Spinal cord (tissue), 10 donors: ENCODE data around the gene CLEC3B. TPM values are rescaled to one million over a fixed set of nuclear protein-coding genes. Genes with fewer than 3 reads are reported as not detected.

Experiments
- DNase-seq, 6 donors: peaks; one replicate each; pipeline versions ENCODE4 v3.0.0 to v3.0.0-alpha.2; 2013 to 2015; ENCODE audit warnings: low spot score in 6 of 6, low read depth in 4 of 6
- H3K27ac ChIP-seq: one replicate; pipeline ENCODE4 v1.5.1; 2013; ENCODE audit warnings: low read depth, low read length, control low read depth
- H3K27me3 ChIP-seq: one replicate; pipeline ENCODE4 v1.6.1; 2013; ENCODE audit warnings: low read length; ENCODE audit not compliant: control insufficient read depth, insufficient read depth
- H3K36me3 ChIP-seq: one replicate; pipeline ENCODE4 v1.6.1; 2013; ENCODE audit warnings: low read length; ENCODE audit not compliant: control insufficient read depth, insufficient read depth
- H3K4me1 ChIP-seq: one replicate; pipeline ENCODE4 v1.6.1; 2013; ENCODE audit warnings: low read length; ENCODE audit not compliant: control insufficient read depth, insufficient read depth
- H3K4me3 ChIP-seq: one replicate; pipeline ENCODE4 v1.5.1; 2013; ENCODE audit warnings: low read depth, low read length, control low read depth
- H3K9me3 ChIP-seq: one replicate; pipeline ENCODE4 v1.6.1; 2013; ENCODE audit warnings: low read length; ENCODE audit not compliant: control insufficient read depth, insufficient read depth
- WGBS: methylation state at CpG from one replicate; pipeline ENCODE4 v1.1.5; 2013; ENCODE audit warnings: missing lambda C conversion rate; ENCODE audit not compliant: insufficient coverage; 5-methylcytosine and 5-hydroxymethylcytosine counted together
- polyA plus RNA-seq, 2 donors: library from polyadenylated mRNA; unstranded; fragments of 120-200 nt; gene quantifications; one replicate each; pipeline ENCODE4 v1.2.1, GENCODE V29; 2013; ENCODE audit not compliant: insufficient read length in 2 of 2
- small RNA-seq: library from RNA; depleted of rRNA; stranded (forward); fragments of <200 nt; gene quantifications from one replicate; pipeline ENCODE3, GENCODE V24; 2014; ENCODE audit warnings: low replicate concordance
- total RNA-seq, 2 donors: library from RNA; depleted of rRNA in 1 of 2; stranded (reverse); fragments of 120-200 nt in 1 of 2; fragments of >200 nt in 1 of 2; gene quantifications; one replicate each; pipeline versions ENCODE4 v1.2.3 to v1.2.4, GENCODE V29; 2013 to 2014
- donor health status: healthy.

The CLEC3B gene
- total and polyA plus RNA-seq, 4 donors = 91.2 to 391 (median 138) TPM

GRCh38 chr3:45083023-45083422, 56.9 kb downstream of the CLEC3B start:
- Histone ChIP-seq H3K36me3 (no peaks in the 10 kb centered on the region), H3K27ac (no peak overlapping the region), H3K27me3 (no peaks in the 10 kb centered on the region), H3K4me3 (no peak overlapping the region), H3K4me1 (peaks cover 12% of the 10 kb centered on the region), H3K9me3 (no peaks in the 10 kb centered on the region)
- no peak for DNase-seq
- WGBS = 68% methylated on average over 5 of the region's 6 CpGs

GRCh38 chr3:45084361-45084760, 58.3 kb downstream of the CLEC3B start:
- 50% methylated on average over 1 of the region's 1 CpG for WGBS
- Histone ChIP-seq H3K27me3 (no peaks in the 10 kb centered on the region), H3K4me1 (peaks cover 12% of the 10 kb centered on the region), H3K9me3 (no peaks in the 10 kb centered on the region), H3K27ac (no peak overlapping the region), H3K4me3 (no peak overlapping the region), H3K36me3 (no peaks in the 10 kb centered on the region)
- no peak for DNase-seq

GRCh38 chr3:45084820-45085816, 59.0 kb downstream of the CLEC3B start:
- no peak for DNase-seq
- Histone ChIP-seq H3K27ac (no peak overlapping the region), H3K9me3 (no peaks in the 10 kb centered on the region), H3K36me3 (no peaks in the 10 kb centered on the region), H3K4me1 (peaks cover 12% of the 10 kb centered on the region), H3K4me3 (no peak overlapping the region), H3K27me3 (no peaks in the 10 kb centered on the region)
- WGBS = 83% methylated on average over 9 of the region's 13 CpGs

Small RNA genes lying within 50 kb of the gene (small RNA-seq; reads per million reads assigned to genes)
- 0.12 reads per million for gene RNU5B-3P

Other genes starting within 250 kb of the CLEC3B start
- 10 to 100 TPM; 11.1 to 30.7 TPM for gene TMEM42, start 164.4 kb upstream of the CLEC3B start, total RNA-seq
- 10 to 100 TPM; 22.7 to 24.2 TPM for gene TMEM42, start 164.4 kb upstream of the CLEC3B start, polyA plus RNA-seq
- under 1 TPM in 1 of 2 donors, not detected in 1; 0.06 TPM for gene TGM4, start 151.7 kb upstream of the CLEC3B start, total RNA-seq
- under 1 TPM; 0.08 to 0.17 TPM for gene TGM4, start 151.7 kb upstream of the CLEC3B start, polyA plus RNA-seq
- gene ZDHHC3, start 50.1 kb upstream of the CLEC3B start, total RNA-seq = 10 to 100 TPM; 57.8 to 95.8 TPM
- 10 to 100 TPM; 66.7 to 74.6 TPM for gene ZDHHC3, start 50.1 kb upstream of the CLEC3B start, polyA plus RNA-seq
- gene EXOSC7, start 50.1 kb upstream of the CLEC3B start, total RNA-seq = 10 to 100 TPM; 26.2 to 57.7 TPM
- gene EXOSC7, start 50.1 kb upstream of the CLEC3B start, polyA plus RNA-seq = 10 to 100 TPM; 38.5 to 53.5 TPM
- gene CDCP1, start 120.1 kb downstream of the CLEC3B start, total RNA-seq = under 1 TPM; 0.44 to 0.99 TPM
- gene CDCP1, start 120.1 kb downstream of the CLEC3B start, polyA plus RNA-seq = under 1 TPM; 0.45 to 0.46 TPM
- gene TMEM158, start 200.0 kb downstream of the CLEC3B start, total RNA-seq = 1 to 10 TPM; 3.2 to 4.8 TPM
- gene TMEM158, start 200.0 kb downstream of the CLEC3B start, polyA plus RNA-seq = 10 to 100 TPM; 17.4 to 19.2 TPM